OCI-LY7 (cell line): Measurements from ENCODE around the gene CMIP. TPM values are rescaled to one million over a fixed set of nuclear protein-coding genes. Genes with fewer than 3 reads are reported as not detected.

Experiments used
- BruUV-seq: library from RNA; stranded (reverse); fragments of 400-500 nt; replicated peaks from 2 replicates; lab custom pipeline; 2021; lab: Mats Ljungman, UMichigan
- CTCF ChIA-PET: fragments of 300-600 bp; sonication (Branson Sonifier 250); formaldehyde crosslinking; loops from one replicate; lab custom pipeline; 2022; ENCODE audit warnings: antibody characterized with exemption; ENCODE audit not compliant: unreplicated experiment; lab: Charles Lee
- POLR2A ChIA-PET: fragments of 300-600 bp; sonication (Branson Sonifier 250); formaldehyde crosslinking; loops from one replicate; lab custom pipeline; 2022; ENCODE audit warnings: antibody characterized with exemption; lab: Charles Lee
- DNase-seq: peaks from one replicate; pipeline ENCODE4 v3.0.0-alpha.2; 2015; ENCODE audit warnings: low spot score
- H2AFZ ChIP-seq: fragments of 200-600 bp; sonication (generic), shearing (Covaris generic); 2 replicates; pipeline ENCODE4 v1.6.1; 2014; ENCODE audit warnings: mild to moderate bottlenecking, antibody characterized with exemption, low read length, moderate library complexity
- H3K27ac ChIP-seq: fragments of 200-600 bp; sonication (generic); 2 replicates; pipeline ENCODE4 v1.5.1; 2014; ENCODE audit warnings: mixed run types, low read depth, mild to moderate bottlenecking, moderate library complexity, low read length, inconsistent platforms; ENCODE audit not compliant: poor library complexity, severe bottlenecking
- H3K36me3 ChIP-seq: fragments of 200-600 bp; sonication (generic); 2 replicates; pipeline ENCODE4 v1.6.1; 2014; ENCODE audit warnings: mild to moderate bottlenecking, antibody characterized with exemption, low read length, moderate library complexity, mixed read lengths; ENCODE audit not compliant: insufficient read depth
- H3K4me1 ChIP-seq: fragments of 200-600 bp; sonication (generic); 2 replicates; pipeline ENCODE4 v1.5.1; 2014; ENCODE audit warnings: mild to moderate bottlenecking, low read length; ENCODE audit not compliant: insufficient read depth, poor library complexity, severe bottlenecking
- H3K4me2 ChIP-seq: fragments of 200-600 bp; sonication (generic); 2 replicates; pipeline ENCODE4 v1.6.1; 2014; ENCODE audit warnings: mild to moderate bottlenecking, low read length
- H3K4me3 ChIP-seq: fragments of 200-600 bp; sonication (generic); 2 replicates; pipeline ENCODE4 v1.5.1; 2014; ENCODE audit warnings: mild to moderate bottlenecking, low read depth, low read length; ENCODE audit not compliant: poor library complexity, severe bottlenecking
- H3K79me2 ChIP-seq: fragments of 200-600 bp; sonication (generic); 2 replicates; pipeline ENCODE4 v1.6.1; 2016; ENCODE audit warnings: low read depth, mild to moderate bottlenecking, low read length, moderate library complexity, mixed read lengths; ENCODE audit not compliant: insufficient read depth
- H3K9me2 ChIP-seq: fragments of 200-600 bp; sonication (generic); 2 replicates; pipeline ENCODE4 v1.6.1; 2016; ENCODE audit warnings: mild to moderate bottlenecking, low read length, mixed read lengths; ENCODE audit not compliant: insufficient read depth
- H3K9me3 ChIP-seq: fragments of 200-600 bp; sonication (generic); 2 replicates; pipeline ENCODE4 v1.6.1; 2014; ENCODE audit warnings: mild to moderate bottlenecking, mixed run types, low read length, mixed read lengths
- H4K20me1 ChIP-seq: fragments of 200-600 bp; sonication (generic); 2 replicates; pipeline ENCODE4 v1.6.1; 2014; ENCODE audit warnings: mild to moderate bottlenecking, antibody characterized with exemption, low read length, moderate library complexity, mixed read lengths; ENCODE audit not compliant: insufficient read depth
- CTCF ChIP-seq: fragments of 200-600 bp; sonication (generic); conservative IDR thresholded peaks from 2 replicates; pipeline ENCODE4 v1.5.1; 2014; ENCODE audit warnings: mild to moderate bottlenecking, antibody characterized with exemption, low read length, moderate library complexity, mixed read lengths
- EZH2phosphoT487 ChIP-seq: fragments of 200-600 bp; sonication (generic); IDR thresholded peaks from 2 replicates; pipeline ENCODE4 v1.6.1; 2018; ENCODE audit warnings: low read depth, borderline replicate concordance, mild to moderate bottlenecking, mixed run types, antibody characterized with exemption, low read length, moderate library complexity, mixed read lengths
- intact Hi-C: fragments of 100-400 bp; cut with micrococcal nuclease; formaldehyde crosslinking; loops from one replicate; pipeline ENCODE4 v1.10.0; 2022; ENCODE audit not compliant: unreplicated experiment
- total RNA-seq, 2 experiments: library from RNA; depleted of rRNA in 1 of 2; stranded (reverse); fragments of >200 nt in 1 of 2; shearing (Covaris generic) in 1 of 2; gene quantifications; 2 replicates each; pipeline ENCODE4 v1.2.3, GENCODE V29; 2014 to 2022

The CMIP gene
- total RNA-seq, 2 experiments from 2014 or later, result 15.4 to 70.3 TPM

GRCh38 chr16:81567987-81568748, 123.6 kb downstream of the CMIP start:
- no peak overlapping the region for H3K27ac ChIP-seq
- CTCF ChIA-PET, result no interaction called here
- TF ChIP-seq CTCF, result no peak
- no peak for TF ChIP-seq EZH2phosphoT487
- H3K79me2 ChIP-seq, result no peaks in the 10 kb centered on the region
- POLR2A ChIA-PET, result no interaction called here
- intact Hi-C loops, result no loop called here
- no peaks in the 10 kb centered on the region for H4K20me1 ChIP-seq
- H3K4me3 ChIP-seq, result no peak overlapping the region
- no peaks in the 10 kb centered on the region for H3K9me3 ChIP-seq
- no peak for DNase-seq
- no peaks in the 10 kb centered on the region for H3K9me2 ChIP-seq
- no peaks in the 10 kb centered on the region for H3K36me3 ChIP-seq
- no peak overlapping the region for H3K4me2 ChIP-seq
- no peak overlapping the region for H2AFZ ChIP-seq
- H3K4me1 ChIP-seq, result no peaks in the 10 kb centered on the region
- BruUV-seq, result no TSS peak

DNA sequence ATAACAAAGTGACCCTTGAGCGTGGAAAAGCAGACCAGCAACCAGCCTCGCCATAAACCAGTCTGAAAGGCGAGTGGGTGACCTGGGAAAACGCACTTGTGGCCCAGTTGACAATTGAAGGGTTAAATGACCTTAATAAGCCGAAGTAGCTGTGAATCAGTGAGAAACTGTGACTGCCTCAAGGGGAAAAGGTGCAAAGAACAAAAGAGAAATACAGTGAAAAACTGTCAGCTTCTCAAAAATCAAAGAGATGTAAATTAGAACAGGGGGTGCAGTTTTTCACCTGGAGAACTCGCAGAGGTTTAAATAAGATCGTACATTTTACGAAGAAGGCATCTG, 124.1 kb downstream of the CMIP start:
- CTCF ChIA-PET, result no interaction called here
- intact Hi-C loops, result no loop called here

More for the DNA sequence above, 124.1 kb downstream of the CMIP start:
- Histone ChIP-seq H3K4me2 (no peak overlapping the region), H3K9me3 (no peaks in the 10 kb centered on the region), H3K9me2 (no peaks in the 10 kb centered on the region), H3K36me3 (no peaks in the 10 kb centered on the region), H4K20me1 (no peaks in the 10 kb centered on the region), H3K4me3 (no peak overlapping the region), H2AFZ (no peak overlapping the region), H3K4me1 (no peaks in the 10 kb centered on the region), H3K27ac (no peak overlapping the region), H3K79me2 (no peaks in the 10 kb centered on the region)
- POLR2A ChIA-PET, result no interaction called here
- no peak for DNase-seq
- no peak for TF ChIP-seq EZH2phosphoT487
- no peak for TF ChIP-seq CTCF
- no TSS peak for BruUV-seq
